Ishikawa (cell line): ENCODE results near the gene F13A1.

Experiments used
- CEBPB ChIP-seq: IDR thresholded peaks from 2 replicates; pipeline ENCODE4 v1.6.1; 2012
- CREB1 ChIP-seq: IDR thresholded peaks from 2 replicates; pipeline ENCODE4 v1.6.1; 2012; ENCODE audit warnings: low read depth
- EGR1 ChIP-seq: IDR thresholded peaks from 2 replicates; pipeline ENCODE4 v1.6.1; 2012
- EP300 ChIP-seq: IDR thresholded peaks from 2 replicates; pipeline ENCODE4 v1.6.1; 2012; ENCODE audit warnings: borderline replicate concordance
- FOXM1 ChIP-seq: IDR thresholded peaks from 2 replicates; pipeline ENCODE4 v1.6.1; 2012; ENCODE audit warnings: low read depth, borderline replicate concordance
- MAX ChIP-seq: IDR thresholded peaks from 2 replicates; pipeline ENCODE4 v1.6.1; 2012
- NFIC ChIP-seq: IDR thresholded peaks from 2 replicates; pipeline ENCODE4 v1.6.1; 2012
- RAD21 ChIP-seq: IDR thresholded peaks from 2 replicates; pipeline ENCODE4 v1.6.1; 2012; ENCODE audit warnings: low read depth
- REST ChIP-seq: IDR thresholded peaks from 2 replicates; pipeline ENCODE4 v1.6.1; 2012; ENCODE audit warnings: low read depth, mild to moderate bottlenecking
- TAF1 ChIP-seq: IDR thresholded peaks from 2 replicates; pipeline ENCODE4 v1.6.1; 2012; ENCODE audit warnings: low read depth, mild to moderate bottlenecking
- TCF12 ChIP-seq: IDR thresholded peaks from 2 replicates; pipeline ENCODE4 v1.6.1; 2012; ENCODE audit warnings: low read depth
- TEAD4 ChIP-seq: IDR thresholded peaks from 2 replicates; pipeline ENCODE4 v1.6.1; 2012
- USF1 ChIP-seq: IDR thresholded peaks from 2 replicates; pipeline ENCODE4 v1.6.1; 2012
- YY1 ChIP-seq: IDR thresholded peaks from 2 replicates; pipeline ENCODE4 v1.6.1; 2012; ENCODE audit warnings: low read depth
- ZBTB7A ChIP-seq: IDR thresholded peaks from 2 replicates; pipeline ENCODE4 v1.6.1; 2012; ENCODE audit warnings: low read depth

Gene F13A1

GRCh38 chr6:6351511-6352025 is 31.1 kb upstream of the F13A1 start:
- no peak for TF ChIP-seq USF1
- TF ChIP-seq TCF12 = no peak
- no peak for TF ChIP-seq NFIC
- TF ChIP-seq ZBTB7A = no peak
- no peak for TF ChIP-seq RAD21
- no peak for TF ChIP-seq EGR1
- no peak for TF ChIP-seq MAX
- no peak for TF ChIP-seq EP300
- no peak for TF ChIP-seq TAF1
- TF ChIP-seq CREB1 = no peak
- TF ChIP-seq YY1 = no peak
- TF ChIP-seq TEAD4 = no peak
- no peak for TF ChIP-seq CEBPB
- no peak for TF ChIP-seq REST
- no peak for TF ChIP-seq FOXM1

GRCh38 chr6:6350696-6351095 is 30.2 kb upstream of the F13A1 start:
- TF ChIP-seq YY1 (no peak), EP300 (no peak), EGR1 (no peak)

DNA sequence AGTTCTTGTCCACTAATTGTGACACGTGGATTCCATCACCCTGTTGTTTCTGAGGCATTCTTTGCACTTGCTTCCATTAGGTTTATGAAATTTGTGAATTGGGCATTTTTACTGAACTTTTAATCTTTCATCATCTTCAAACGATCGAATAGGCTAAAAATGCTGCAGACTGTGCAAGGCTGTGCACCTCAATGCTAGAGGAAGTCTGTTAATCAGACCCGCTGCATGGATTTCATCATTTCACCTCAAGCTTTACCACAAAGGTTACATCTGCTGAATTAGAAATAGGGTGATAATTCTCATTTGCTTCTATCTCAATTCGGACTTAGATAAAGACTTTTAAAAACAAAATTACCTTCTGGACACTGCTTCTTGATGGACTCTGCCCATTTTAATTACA is 27.8 kb upstream of the F13A1 start:
- no peak for TF ChIP-seq EGR1
- no peak for TF ChIP-seq EP300
- TF ChIP-seq YY1 = no peak
- TF ChIP-seq RAD21 = no peak
- no peak for TF ChIP-seq NFIC
- no peak for TF ChIP-seq TAF1
- TF ChIP-seq MAX = no peak
- TF ChIP-seq ZBTB7A = no peak
- no peak for TF ChIP-seq FOXM1
- TF ChIP-seq CREB1 = no peak
- no peak for TF ChIP-seq TCF12
- TF ChIP-seq USF1 = no peak

DNA sequence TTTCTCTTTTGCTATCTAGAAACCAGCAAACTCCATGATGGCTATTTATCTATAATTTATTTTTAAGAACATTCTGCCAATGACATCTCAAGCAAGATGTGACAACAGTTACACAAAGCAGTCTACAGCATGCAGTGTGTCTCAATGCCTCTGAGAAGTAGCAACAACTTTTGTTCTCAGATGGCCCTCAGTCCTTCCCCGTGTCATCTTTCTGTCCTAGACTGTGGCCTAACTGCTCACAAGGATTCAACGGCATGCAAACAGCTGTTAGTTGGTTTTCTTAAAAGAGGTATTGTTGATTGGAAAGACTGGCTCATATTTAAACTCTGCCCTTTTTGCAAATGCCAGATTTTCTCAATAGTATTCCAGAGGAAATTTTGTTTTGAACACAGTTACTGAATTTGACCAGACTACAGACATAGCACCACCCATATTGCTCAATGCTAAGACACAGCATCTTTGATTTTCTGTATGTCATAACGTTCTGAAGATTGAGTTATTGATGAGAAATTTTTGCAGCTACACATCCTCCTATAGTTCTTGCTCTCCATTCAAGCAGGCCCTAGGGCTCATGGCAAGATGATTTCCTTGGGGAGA is 26.1 kb upstream of the F13A1 start:
- TF ChIP-seq FOXM1 = no peak
- no peak for TF ChIP-seq YY1
- no peak for TF ChIP-seq EP300
- no peak for TF ChIP-seq CEBPB
- TF ChIP-seq MAX = no peak
- no peak for TF ChIP-seq RAD21
- TF ChIP-seq TAF1 = no peak
- no peak for TF ChIP-seq REST
- TF ChIP-seq TCF12 = no peak
- no peak for TF ChIP-seq NFIC
- TF ChIP-seq CREB1 = no peak
- TF ChIP-seq USF1 = no peak
- no peak for TF ChIP-seq EGR1
- no peak for TF ChIP-seq TEAD4
- no peak for TF ChIP-seq ZBTB7A

GRCh38 chr6:6333501-6333900 is 13.0 kb upstream of the F13A1 start:
- no peak for TF ChIP-seq REST
- no peak for TF ChIP-seq TEAD4
- no peak for TF ChIP-seq EGR1
- no peak for TF ChIP-seq CREB1
- no peak for TF ChIP-seq CEBPB
- no peak for TF ChIP-seq MAX
- TF ChIP-seq NFIC = no peak
- no peak for TF ChIP-seq USF1
- TF ChIP-seq TAF1 = no peak
- TF ChIP-seq EP300 = no peak
